Calu3 (cell line): Measurements from ENCODE around the gene LCAT. TPM values are rescaled to one million over a fixed set of nuclear protein-coding genes. Genes with fewer than 3 reads are reported as not detected.

Experiments
- Bru-seq: library from RNA; stranded (reverse); fragments of 400-500 nt; gene quantifications from one replicate; lab custom pipeline; 2021; lab: Mats Ljungman, UMichigan
- BruChase-seq, 2 experiments: library from RNA; stranded (reverse); fragments of 400-500 nt; gene quantifications; one replicate each; lab custom pipeline; 2021; lab: Mats Ljungman, UMichigan
- BruUV-seq: library from RNA; stranded (reverse); fragments of 400-500 nt; replicated peaks from 2 replicates; lab custom pipeline; 2021; lab: Mats Ljungman, UMichigan
- CTCF ChIA-PET: fragments of 300-600 bp; sonication (Branson Sonifier 250); formaldehyde crosslinking; loops from one replicate; lab custom pipeline; 2022; ENCODE audit warnings: antibody characterized with exemption; lab: Charles Lee
- DNase-seq: peaks from one replicate; pipeline ENCODE4 v3.0.0; 2022
- H3K27ac Mint-ChIP-seq: one replicate; pipeline ENCODE4 v1.8.0; 2022; ENCODE audit warnings: mixed read lengths; ENCODE audit not compliant: unreplicated experiment
- H3K27me3 Mint-ChIP-seq: one replicate; pipeline ENCODE4 v1.8.0; 2022; ENCODE audit warnings: mixed read lengths; ENCODE audit not compliant: unreplicated experiment
- H3K36me3 Mint-ChIP-seq: one replicate; pipeline ENCODE4 v1.8.0; 2022; ENCODE audit warnings: mild to moderate bottlenecking, moderate library complexity, mixed read lengths; ENCODE audit not compliant: insufficient read depth, unreplicated experiment
- H3K4me1 Mint-ChIP-seq: one replicate; pipeline ENCODE4 v1.8.0; 2022; ENCODE audit warnings: mild to moderate bottlenecking, low read depth, mixed read lengths; ENCODE audit not compliant: unreplicated experiment
- H3K4me3 Mint-ChIP-seq: one replicate; pipeline ENCODE4 v1.8.0; 2022; ENCODE audit warnings: mild to moderate bottlenecking, low read depth, moderate library complexity, mixed read lengths; ENCODE audit not compliant: unreplicated experiment
- H3K9me3 Mint-ChIP-seq: one replicate; pipeline ENCODE4 v1.8.0; 2022; ENCODE audit warnings: low read depth, mixed read lengths; ENCODE audit not compliant: unreplicated experiment
- CTCF ChIP-seq: fragments of 200-600 bp; IDR thresholded peaks from one replicate; pipeline ENCODE4 v1.8.0; 2022; ENCODE audit warnings: antibody characterized with exemption; ENCODE audit not compliant: unreplicated experiment
- intact Hi-C: fragments of 100-400 bp; cut with micrococcal nuclease; formaldehyde crosslinking; loops from one replicate; pipeline ENCODE4 v1.10.0; 2022; ENCODE audit not compliant: unreplicated experiment
- long read RNA-seq: library from polyadenylated mRNA; stranded (forward); transcript quantifications from one replicate; pipeline ENCODE4 v2.0.0, GENCODE V29; 2022
- total RNA-seq: library from RNA; stranded (reverse); gene quantifications from 2 replicates; pipeline ENCODE4 v1.2.3, GENCODE V29; 2022

The LCAT gene
- total RNA-seq (14.7 and 15.2 TPM in 2 replicates), Bru-seq, nascent RNA (percentile 52 among the genes with signal in this experiment), BruChase-seq, experiment 1, labeled RNA remaining after a 6-hour chase (percentile 65 among the genes with signal in this experiment), BruChase-seq, experiment 2, labeled RNA remaining after a 2-hour chase (percentile 72 among the genes with signal in this experiment)
- long read RNA-seq, partial matches to known transcripts, result 0 of 2 reads
- long read RNA-seq, other reads (novel, unspliced or antisense), result 2 of 2 reads

- H3K9me3 Mint-ChIP-seq, result no peaks in the 10 kb centered on the region
- H3K27ac Mint-ChIP-seq, result no peak within 1 kb of the TSS
- H3K4me3 Mint-ChIP-seq, result no peak within 1 kb of the TSS
- peaks cover 67% of the 10 kb centered on the region for H3K36me3 Mint-ChIP-seq
- no peak for TF ChIP-seq CTCF
- CTCF ChIA-PET, result interaction anchor here (0.5 kb wide), 1 partner anchor 1851 kb away, joined by 3 read pairs; no protein-coding TSS in a partner anchor
- peaks cover 9% of the 10 kb centered on the region for H3K4me1 Mint-ChIP-seq
- BruUV-seq, result no TSS peak
- DNase-seq, result no peak
- H3K27me3 Mint-ChIP-seq, result no peaks in the 10 kb centered on the region
- intact Hi-C loops, result no loop called here
These were observed at the start of gene LCAT for GRCh38 chr16:67943619-67944504. Gene LCAT (minus strand): TSS chr16:67944120. CDS start chr16:67944101, 19 bp downstream.

GRCh38 chr16:67993207-67994039, 49.5 kb upstream of the LCAT start:
- intact Hi-C loops, result loop anchor here (1.0 to 10.0 kb wide), 2 partner anchors 47 to 231 kb away; no protein-coding TSS in a partner anchor
- Mint-ChIP-seq H3K27me3 (peaks cover 23% of the 10 kb centered on the region), H3K4me1 (peaks cover 6% of the 10 kb centered on the region), H3K4me3 (peak overlapping the region; percentile 51), H3K27ac (peak overlapping the region; percentile 42), H3K9me3 (no peaks in the 10 kb centered on the region), H3K36me3 (no peaks in the 10 kb centered on the region)
- DNase-seq, result peak; percentile 85
- TF ChIP-seq CTCF, result peak; percentile 99
- BruUV-seq, result no TSS peak
- CTCF ChIA-PET, result interaction anchor here (0.6 to 1.0 kb wide), 5 partner anchors 11 to 208 kb away, joined by 3 to 12 read pairs (median 5); no protein-coding TSS in a partner anchor

GRCh38 chr16:67992661-67993206, 48.8 kb upstream of the LCAT start:
- Mint-ChIP-seq H3K9me3 (no peaks in the 10 kb centered on the region), H3K4me3 (peak overlapping the region; percentile 51), H3K27ac (no peak overlapping the region), H3K4me1 (peaks cover 6% of the 10 kb centered on the region), H3K36me3 (no peaks in the 10 kb centered on the region), H3K27me3 (peaks cover 30% of the 10 kb centered on the region)
- CTCF ChIA-PET, result no interaction called here
- no peak for DNase-seq
- TF ChIP-seq CTCF, result no peak
- no TSS peak for BruUV-seq
- intact Hi-C loops, result loop anchor here (1.0 to 10.0 kb wide), 2 partner anchors 48 to 232 kb away; no protein-coding TSS in a partner anchor
